DMS153 treated with DMSO at 0.1 percent for 48 hours (cell line): Measurements from ENCODE around the gene C4orf50.
A peak's percentile ranks its signal among the peaks of the same experiment; 100 is the strongest.
"Not testable (repeated sequence)": the region's sequence is repeated elsewhere in the genome, so short reads cannot be mapped to it uniquely, and the experiment has no call there.

Experiments
- DNase-seq: peaks from one replicate; lab custom pipeline; 2025; ENCODE audit not compliant: unreplicated experiment; lab: John Stamatoyannopoulos, UW

The C4orf50 gene

GRCh38 chr4:5995901-5996623 lies 22.2 kb downstream of the C4orf50 start:
- DNase-seq, result no peak

- no peak for DNase-seq
These were observed 24.1 kb downstream of the C4orf50 start for GRCh38 chr4:5993876-5994811.

DNA sequence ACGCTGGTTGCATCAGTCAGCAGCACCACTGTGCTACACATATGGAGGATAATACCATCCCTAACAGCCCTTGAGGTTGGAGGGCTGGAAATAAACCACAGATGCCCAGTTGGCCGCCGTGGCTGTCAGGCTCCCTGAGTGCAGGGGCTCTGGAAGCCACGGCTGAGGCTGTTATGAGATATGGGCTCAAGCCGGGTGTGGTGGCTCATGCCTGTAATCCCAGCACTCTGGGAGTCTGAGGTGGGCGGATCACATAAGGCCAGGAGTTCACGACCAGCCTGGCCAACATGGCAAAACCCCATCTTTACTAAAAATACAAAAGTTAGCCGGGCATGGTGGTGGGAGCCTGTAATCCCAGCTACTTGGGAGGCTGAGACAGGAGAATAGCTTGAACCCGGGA lies 24.9 kb downstream of the C4orf50 start:
- DNase-seq, result not testable (repeated sequence)

DNA sequence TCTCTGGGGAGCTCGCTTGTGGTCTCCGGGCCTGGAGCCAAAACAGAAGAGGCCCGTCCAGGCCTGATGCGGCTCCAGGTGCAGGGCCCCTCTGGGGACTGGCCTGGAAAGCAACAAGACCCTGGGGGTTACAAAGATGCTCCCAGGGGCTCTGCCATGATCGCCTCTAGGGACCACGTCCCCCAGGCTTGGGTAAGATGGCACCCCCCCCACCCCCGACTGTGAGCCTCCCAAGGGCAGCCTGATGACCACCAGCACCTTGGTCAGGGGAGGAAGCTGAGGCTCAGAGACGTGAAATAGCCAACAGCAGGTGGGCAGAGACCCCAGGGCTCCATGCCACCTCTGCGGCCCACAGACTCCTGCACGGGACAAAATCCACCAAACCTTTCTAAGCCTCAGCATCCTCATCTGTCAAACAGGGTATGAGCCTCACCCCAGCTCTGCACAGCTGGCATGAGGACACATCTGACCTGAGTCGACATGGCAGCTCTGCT lies 25.4 kb downstream of the C4orf50 start:
- DNase-seq, result peak; percentile 36

DNA sequence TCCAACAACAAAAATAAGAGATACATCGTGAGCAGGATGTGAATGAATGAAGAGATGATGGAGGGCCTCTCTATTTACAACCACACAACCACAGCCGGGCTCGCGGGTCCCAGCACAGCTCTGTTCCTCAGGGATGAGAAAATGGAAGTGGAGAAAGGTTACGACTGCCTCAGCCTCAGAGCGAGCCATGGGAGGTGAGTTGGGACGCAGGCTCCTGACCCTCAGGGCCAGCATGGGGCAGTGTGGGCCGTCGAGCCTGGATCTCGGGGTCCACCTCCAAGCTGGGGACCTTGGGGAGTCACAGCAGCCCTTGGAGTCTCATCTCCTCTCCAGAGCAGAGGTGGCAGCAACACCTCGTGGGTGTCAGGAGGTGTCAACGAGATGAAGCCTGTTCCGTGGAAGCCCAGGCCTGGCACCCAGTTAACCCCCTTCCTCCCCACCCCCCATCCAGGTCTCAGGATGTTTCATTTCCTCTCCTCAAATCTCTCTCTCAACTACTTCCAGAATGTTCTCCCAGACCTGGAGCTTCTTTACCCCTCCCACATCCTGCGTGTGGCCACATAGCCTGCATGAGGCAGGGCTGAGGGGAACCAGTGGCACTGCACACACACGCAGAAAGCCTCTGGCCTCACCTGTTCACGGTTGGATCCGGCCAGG lies 25.9 kb downstream of the C4orf50 start:
- no peak for DNase-seq

DNA sequence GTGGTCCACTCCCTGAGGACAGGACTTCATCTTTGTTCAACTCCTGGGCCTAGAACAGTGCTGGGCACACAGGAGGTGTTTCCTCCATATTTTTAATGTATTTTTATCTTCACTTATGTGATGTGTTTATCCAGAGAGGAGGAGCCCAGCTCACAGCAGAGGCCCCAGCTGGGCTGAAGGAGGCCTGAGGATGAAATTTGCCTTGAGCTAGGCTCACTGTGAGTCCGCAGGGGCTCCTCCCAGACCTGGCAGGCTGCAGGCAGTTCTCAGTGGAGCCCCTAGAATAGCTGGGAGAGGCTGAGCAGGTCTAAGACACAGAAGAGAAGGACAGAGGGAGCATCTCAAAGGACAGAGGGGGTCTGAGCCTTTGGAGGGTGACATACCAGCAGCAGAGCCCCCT lies 26.8 kb downstream of the C4orf50 start:
- DNase-seq, result no peak

- DNase-seq, result no peak
These were observed 27.6 kb downstream of the C4orf50 start for GRCh38 chr4:5990446-5991160.

DNA sequence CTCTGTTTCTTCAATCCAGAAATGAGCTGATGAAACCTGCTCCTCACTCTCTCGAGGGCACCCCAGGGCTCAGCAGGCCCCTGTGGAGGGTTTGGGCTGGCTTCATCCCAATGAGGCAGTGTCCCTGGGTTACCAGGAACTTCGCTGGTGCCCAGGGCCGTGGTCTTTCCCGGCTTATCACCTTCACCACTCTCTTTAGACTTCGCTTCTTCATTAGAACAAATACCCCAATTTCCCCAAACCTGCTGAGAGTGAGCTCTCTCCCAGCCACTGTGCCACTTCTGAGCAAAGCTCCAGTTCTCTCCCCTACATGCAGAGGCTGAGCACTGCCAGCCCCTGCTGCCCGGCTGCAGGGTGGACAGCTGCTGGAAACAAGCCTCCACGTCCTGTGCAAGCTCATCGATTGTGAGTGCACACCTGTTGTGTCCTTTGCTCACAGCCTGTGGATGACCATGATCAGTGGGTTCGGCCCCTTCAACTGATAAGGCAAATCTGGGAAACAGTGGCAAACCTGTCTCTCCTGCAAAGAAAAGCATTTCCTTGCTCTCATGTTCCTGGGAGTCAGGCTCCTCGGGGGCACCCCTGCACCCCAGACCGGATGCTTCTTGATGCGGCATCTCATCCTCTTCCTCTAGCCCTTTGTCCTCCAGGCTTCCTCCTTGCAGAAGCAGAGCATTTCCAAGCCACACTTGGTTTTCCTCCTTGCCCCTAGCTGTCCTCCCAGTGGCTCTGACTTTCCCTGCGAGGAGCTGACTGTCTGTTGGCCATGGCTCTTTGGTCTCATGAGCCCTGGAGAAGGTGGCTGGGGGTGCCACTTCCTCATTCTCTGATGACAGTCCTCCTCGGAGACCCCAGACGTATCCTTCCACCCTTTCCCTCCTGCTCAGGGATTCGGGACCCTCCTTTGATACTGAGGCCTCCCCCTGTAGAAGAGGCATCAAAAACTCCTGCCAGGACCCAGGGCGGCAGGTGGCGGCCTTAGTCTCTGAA lies 28.7 kb downstream of the C4orf50 start:
- DNase-seq, result no peak

GRCh38 chr4:5988086-5988845 lies 30.0 kb downstream of the C4orf50 start:
- DNase-seq, result no peak

GRCh38 chr4:5984843-5985242 lies 33.4 kb downstream of the C4orf50 start:
- DNase-seq, result no peak

DNA sequence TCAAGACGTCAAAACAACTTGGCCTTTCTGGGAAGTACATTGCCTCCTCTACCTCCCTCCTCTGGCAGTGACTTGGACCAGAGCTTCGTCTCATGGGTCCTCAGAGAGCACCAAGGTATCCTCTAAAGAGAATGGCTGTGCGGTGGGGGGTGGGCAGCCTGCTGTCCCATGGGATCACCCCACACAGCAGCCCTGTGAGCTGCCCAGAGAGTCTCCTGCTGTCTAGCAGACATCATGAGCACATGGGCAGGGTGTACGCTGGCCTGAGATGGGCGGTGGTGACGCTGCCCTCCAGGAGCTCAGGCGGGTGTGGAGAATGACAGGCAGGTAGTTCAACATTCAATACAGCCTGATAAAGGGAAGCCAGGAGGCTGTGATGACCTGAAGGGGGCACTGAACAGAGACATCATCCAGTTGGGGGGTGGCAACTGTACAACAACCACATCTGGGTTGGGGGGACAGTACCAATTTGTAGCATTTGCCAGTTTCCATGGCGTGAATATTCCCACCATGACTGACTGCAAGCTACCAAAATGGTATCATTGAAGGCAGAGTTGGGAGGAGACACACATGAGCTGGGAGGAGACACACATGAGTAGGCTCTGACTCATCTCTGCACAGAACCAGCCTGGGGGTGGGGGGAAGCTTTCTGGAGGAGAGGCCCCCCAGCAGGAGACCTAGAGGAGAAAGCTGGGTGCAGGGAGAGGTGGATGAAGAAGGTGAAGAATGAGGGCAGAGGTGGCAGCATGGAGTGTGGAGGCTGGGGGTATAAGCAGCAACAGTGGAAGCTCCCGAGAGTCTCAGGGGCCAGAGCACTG lies 35.9 kb downstream of the C4orf50 start:
- DNase-seq, result no peak

- no peak for DNase-seq
These were observed 37.6 kb downstream of the C4orf50 start for GRCh38 chr4:5980436-5981155.

- no peak for DNase-seq
These were observed 38.2 kb downstream of the C4orf50 start for GRCh38 chr4:5979981-5980380.

DNA sequence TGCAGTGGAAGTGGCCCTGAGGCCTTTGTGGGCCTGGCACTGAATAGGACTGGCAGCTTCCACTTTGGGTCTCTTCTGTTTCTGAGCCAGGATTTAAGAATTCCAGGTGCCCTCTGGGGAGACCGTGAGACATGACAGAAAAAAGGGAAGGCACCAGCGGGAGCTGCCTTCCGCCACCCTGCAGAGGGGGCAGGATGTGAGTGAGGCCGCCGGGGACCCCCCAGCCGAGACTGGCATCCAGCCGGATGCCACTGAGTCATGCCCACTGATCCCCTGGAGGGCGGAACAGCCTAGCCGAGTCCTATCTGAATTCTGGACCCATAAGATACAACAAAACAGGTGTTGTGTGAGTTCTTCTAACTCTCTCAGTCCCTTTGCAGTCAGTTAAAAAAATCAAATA lies 41.3 kb downstream of the C4orf50 start:
- no peak for DNase-seq

DNA sequence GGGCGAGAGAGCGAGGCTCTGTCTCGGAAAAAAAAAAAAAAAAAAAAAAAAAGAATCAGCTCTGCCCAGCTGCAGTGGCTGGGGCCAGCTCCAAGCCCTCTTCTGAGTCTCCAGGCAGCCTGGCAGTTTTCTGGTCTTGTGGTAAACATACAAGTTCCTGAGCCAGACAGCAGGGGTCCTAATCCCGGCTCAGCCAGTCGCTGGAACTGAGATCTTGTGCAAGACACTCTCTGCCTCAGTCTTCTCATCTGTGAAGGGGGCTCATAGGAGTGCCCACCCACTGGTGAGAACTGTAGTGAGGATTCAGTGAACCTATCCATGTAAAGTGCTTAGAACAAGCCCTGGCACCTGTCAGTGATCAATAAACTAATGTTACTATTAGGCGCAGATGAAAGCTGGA lies 41.8 kb downstream of the C4orf50 start:
- DNase-seq, result no peak

DNA sequence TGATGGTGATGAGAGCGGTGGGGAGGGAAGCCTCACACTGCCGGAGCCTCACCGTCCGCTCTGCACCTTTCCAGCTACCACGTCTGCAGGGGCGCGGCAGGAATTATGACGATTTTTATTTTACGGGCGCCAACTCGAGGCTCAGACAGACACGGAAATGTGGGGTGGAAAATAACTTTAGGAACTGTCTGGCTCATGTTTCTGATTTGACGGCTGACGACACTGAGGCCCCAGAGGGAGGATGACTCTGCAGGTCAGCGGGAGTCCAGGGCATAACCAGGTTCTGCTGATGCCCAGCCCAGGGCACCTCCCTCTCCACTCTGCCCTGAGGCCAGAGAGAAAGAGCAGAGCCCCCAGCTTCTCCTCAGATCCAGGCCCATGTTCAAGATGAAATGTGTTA lies 43.9 kb downstream of the C4orf50 start:
- no peak for DNase-seq

- no peak for DNase-seq
These were observed 44.6 kb downstream of the C4orf50 start for GRCh38 chr4:5973486-5974220.
